Pulmonary artery endothelial cell (primary cell): ENCODE data around the gene MKS1. TPM values are rescaled to one million over a fixed set of nuclear protein-coding genes. Genes with fewer than 3 reads are reported as not detected.

Experiments
- DNase-seq: peaks from one replicate; pipeline ENCODE4 v3.0.0-alpha.2; 2011; ENCODE audit warnings: low read depth, low spot score
- total RNA-seq: library from RNA; depleted of rRNA; stranded (reverse); fragments of >200 nt; gene quantifications from 2 replicates; pipeline ENCODE4 v1.2.3, GENCODE V29; 2014

Gene MKS1
- total RNA-seq, 1 donor from 2014 or later, result 17.0 TPM

DNA sequence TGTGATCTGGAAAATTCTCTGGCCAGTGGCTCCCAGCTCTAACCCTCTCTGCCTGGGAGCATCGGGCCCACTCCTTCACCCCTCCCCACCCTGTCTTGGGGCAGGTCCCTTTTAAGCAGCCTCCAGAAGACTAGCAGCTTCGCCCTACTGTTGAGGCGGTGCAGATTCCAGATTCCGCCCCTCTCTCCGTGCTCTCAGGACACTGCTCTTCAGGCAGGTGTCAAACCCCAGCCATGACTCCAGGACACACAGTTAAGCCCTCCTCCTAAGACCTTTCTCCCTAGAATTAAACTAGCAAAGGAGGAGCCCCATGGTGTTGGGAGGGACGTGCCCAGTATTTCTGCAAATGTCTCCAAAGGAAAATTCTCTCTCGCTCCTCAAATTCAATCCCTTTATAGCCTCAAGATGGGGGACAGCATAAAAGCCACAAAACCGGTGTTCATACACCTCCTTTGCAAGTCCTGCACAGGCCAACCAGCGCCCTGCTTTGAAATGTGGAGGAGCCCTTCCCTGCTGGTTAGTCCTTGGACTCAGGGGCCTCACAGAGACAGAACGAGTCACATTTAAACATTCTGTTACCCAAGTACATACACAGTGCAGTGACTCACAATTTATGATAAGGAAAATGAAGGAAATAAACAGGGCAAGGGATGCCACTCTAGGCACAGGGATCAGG, 26.5 kb upstream of the MKS1 start:
- no peak for DNase-seq

DNA sequence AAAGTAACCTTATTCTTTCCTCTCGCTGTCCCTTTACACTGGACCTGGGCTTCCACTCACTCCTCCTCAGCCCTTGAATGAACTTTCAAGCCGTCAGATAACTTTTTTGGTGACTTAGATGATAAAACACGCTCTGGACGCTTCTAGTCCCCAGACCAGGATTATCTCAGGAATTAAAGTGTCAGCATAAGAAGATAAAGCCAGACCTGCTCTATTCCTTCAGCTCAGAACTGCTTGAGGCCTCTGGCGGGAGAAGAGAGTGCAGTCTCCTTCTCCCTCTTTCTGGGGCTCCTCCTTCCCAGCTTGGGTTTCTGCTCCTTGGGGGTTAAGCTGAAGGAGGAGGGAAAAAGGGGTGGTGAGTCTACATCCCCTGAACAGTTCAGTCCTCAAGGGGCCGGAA, 25.9 kb upstream of the MKS1 start:
- DNase-seq, result no peak

DNA sequence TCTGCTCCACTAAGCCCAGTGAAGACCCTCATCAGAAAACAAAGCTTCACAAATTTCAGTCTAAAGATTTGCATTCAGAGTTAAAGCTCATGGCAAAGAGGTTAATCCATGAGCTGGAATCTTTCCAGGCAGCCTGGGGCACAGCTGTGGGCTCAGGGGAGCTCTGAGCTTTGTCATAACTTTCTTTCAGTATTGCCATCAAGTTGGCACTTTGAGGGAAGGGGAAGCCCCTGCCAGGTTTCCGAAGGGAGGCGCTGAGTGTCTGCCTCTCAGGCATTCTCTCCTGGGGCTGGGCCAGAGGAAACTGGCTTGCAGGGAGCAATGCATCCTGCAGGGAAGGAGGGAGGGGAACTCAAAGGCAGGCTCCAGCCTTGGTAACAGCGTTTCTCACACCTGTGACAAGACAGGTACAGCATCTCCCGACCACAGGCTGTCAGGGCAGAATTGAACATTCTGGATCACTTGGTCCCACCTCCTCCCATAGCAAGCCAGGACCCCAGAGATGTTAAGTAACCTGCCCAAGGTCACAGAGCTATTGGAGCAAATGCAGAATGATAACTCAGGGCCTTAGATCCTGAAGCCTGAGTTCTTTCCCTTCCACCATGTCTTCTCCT, 23.2 kb upstream of the MKS1 start:
- DNase-seq, result no peak

DNA sequence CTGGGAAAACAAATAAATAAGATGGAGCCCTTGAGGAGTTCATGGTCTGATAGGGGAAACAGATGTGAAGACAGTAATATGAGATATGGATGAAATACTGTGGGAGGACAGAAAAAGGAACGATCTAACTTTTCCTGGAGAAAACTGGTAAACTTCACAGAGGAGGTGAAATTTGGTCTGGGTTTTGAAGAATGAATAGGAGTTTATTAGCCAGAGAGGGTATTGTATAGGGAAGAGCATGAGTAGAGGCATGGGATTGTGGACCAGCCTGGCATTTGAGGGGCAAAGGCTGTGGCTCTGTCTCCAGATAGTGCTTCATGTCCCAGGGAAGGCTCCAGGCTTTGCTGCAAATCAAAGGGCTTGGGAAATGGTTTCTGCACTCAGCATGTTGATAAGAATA, 20.9 kb upstream of the MKS1 start:
- DNase-seq, result no peak

DNA sequence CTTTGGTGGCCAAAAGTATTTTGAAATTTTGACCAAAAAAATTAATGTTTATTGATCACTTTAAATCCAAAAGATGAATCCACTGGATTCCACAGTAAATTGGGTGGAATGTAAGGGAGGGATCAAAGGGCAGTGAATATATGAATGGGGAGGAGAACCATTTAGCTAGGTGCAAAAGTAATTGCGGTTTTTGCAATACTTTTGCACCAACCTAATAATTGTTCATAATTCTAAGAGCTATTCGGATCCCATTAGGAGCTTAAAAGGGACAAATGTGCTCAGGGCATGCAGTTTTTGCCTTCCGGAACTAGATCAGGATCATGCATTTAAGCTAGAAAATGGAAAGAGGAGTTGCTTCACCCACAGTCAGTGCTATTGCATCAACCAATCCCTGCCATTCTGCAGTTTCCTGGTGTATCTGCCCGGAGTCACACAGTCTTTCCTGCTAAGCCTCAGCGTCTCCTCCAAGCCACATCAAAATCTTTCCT, 19.1 kb upstream of the MKS1 start, which contains the start of gene LPO:
LPO (plus strand) TSS at position 438 of the 488 bp plus-strand sequence. CDS start 4,396 bp downstream, outside the sequence.
- DNase-seq, result no peak

DNA sequence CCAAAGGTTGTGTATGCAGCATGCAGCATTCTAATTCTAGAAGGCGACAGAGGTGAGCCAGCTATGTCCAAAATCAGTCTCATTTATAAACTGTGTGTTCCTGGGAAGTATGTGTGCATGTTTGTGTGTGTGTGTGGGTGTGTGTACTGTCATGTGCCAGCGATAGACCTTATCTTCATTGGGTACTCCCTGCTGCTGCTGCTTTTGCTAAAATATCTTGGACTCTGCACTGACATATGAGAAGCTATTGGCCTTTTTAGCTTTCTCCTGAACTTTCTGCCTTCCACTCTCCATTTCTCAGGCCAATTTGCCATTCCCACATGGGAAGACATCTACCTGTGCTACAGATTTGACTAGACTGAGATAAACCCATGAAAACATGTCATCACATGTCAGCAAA, 17.3 kb upstream of the MKS1 start:
- no peak for DNase-seq

DNA sequence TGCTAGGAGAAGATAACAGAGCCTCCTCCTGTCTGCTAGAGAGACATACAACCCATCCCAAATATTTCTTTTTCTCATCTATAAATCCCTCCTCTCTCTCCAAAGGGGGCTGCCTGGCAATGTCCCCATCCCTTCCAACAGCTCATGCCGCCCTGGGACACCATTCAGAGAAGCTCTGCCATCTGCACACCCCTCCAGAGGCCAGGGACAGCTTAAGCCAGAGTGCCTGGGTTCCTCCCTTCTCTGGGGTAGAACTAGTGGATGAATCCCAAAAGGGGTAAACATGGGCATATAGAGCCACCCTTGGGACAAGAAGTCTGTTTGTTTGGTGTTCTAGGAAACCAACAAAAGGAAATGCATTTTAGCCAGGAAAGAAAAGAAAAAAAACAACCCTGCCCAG, 16.8 kb upstream of the MKS1 start:
- DNase-seq, result no peak

DNA sequence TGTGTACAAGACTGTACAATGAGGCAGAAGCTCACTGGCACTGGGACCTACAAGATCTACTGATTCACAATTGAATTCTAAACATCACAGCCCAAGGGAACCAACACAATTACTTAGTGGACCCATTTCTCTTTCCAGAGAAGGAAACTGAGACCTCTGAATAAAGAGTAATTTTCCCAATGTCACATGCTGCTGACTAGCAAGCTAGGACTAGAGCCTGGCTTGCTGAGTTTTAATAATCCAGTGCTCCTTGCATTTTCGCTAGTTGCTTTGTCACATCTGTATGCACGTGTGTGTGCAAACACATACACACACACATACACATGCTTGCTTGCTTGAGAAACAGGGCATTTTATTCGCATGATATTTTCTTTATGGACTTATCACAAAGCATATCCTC, 15.5 kb upstream of the MKS1 start:
- DNase-seq, result no peak

- DNase-seq, result no peak
Observed at GRCh38 chr17:58233543-58233942, 14.5 kb upstream of the MKS1 start.

GRCh38 chr17:58232707-58233156, 13.7 kb upstream of the MKS1 start:
- no peak for DNase-seq

GRCh38 chr17:58231641-58232040, 12.6 kb upstream of the MKS1 start:
- no peak for DNase-seq

GRCh38 chr17:58229881-58230280, 10.8 kb upstream of the MKS1 start:
- no peak for DNase-seq

GRCh38 chr17:58229384-58229783, 10.3 kb upstream of the MKS1 start:
- no peak for DNase-seq

- DNase-seq, result no peak
Observed at GRCh38 chr17:58228679-58229078, 9.6 kb upstream of the MKS1 start.

DNA sequence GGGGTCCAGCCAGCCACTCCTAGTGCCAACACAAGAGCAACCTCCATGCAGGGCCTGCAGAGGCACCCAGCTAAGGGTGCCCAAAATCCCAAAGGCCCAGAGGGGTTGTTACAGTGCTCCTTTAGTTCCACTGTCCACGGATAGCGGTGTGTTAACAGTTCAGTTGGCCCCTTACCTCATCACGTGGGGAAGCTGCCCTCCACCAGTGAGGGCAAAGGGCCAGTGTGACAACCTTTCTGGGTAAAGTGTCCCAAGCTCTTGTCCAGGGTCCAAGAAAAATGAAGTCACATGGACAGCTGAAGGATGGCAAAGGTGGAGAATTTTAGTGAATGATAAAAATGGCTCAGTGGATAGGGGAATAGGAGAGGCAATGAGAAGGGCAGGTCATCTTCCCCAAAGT, 8.7 kb upstream of the MKS1 start:
- no peak for DNase-seq

DNA sequence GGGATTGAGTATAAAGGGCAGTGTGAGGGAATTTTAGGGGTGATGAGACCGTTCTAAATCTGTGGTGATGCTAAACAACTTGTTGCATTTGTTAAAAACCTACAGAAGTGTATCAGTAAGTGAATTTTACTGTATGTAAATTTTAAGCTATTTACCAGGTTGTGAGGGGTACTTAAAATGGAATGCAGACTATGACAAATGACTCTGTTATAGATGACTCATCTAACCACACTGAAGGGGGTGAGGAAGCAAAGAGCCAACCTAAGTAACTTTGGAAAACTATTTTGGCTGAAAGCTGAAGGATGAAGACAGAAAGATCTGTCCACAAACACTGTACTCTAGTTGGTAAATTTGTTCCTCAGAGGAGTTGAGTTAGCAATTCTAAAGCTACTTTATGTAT, 5.3 kb upstream of the MKS1 start:
- DNase-seq, result no peak

DNA sequence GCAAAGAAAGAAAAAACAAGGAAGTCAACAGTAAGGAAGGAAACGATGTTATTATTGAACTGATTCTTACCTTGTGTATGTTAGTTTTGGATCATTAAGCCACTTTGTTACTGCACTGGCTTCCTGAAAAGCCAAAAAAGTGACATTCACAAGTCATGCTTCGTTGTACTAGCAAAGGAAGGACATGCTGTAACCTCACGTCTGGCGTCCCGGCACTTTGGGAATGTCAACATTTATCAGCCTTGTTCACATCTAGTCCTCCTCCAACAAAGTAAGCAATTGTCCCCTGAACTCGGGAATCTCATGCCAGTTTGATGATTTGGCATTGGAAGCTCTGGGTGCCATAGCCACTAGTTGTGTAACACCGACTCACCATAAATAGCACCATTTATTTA, 731 bp upstream of the MKS1 start:
- DNase-seq, result no peak

DNA sequence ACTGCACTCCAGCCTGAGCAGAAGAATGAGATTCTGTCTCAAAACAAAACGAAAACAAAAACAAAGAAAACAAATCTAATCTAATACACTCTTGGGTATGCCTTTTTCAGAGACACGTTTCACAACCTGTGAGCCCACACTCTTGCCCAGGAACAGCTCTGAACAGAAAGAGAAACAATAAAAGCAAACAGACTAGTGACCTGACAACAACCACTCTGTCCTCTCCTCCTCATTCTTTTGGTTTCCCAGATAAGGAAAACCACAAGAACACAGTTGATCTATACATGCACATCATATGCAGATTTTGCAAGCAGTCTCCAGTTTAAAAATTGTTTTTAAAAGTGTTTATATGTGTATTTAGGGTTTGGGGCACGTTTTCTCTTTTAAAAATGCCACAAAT, 1.3 kb downstream of the MKS1 start:
- DNase-seq, result no peak

GRCh38 chr17:58215685-58216084, 3.4 kb downstream of the MKS1 start:
- DNase-seq, result no peak

- no peak for DNase-seq
Observed at GRCh38 chr17:58210922-58211321, 8.1 kb downstream of the MKS1 start.

- no peak for DNase-seq
Observed at GRCh38 chr17:58208344-58208743, 10.7 kb downstream of the MKS1 start.

- no peak for DNase-seq
Observed at GRCh38 chr17:58207451-58207850, 11.6 kb downstream of the MKS1 start.

DNA sequence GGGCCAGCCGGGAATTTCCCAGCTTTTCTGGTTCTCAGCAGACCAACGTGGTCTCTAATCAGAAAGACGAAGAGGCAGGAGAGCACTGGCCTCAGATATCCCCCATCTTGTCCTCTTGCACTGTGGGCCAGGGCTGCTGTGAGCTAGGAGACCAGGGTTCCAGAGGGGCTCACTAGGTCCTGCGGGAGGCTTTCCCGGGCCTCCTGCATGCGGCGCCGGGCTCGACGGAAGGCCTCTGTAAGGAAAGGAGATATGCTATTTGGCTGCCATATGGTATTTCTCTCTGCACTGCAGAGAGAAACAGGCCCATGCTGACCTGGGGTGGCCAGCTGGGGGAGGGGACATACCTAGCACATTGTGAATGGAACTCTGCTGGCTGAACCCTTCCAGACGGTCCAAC, 13.1 kb downstream of the MKS1 start:
- no peak for DNase-seq
